ENCODE data around the gene TENM3. TPM values are rescaled to one million over a fixed set of nuclear protein-coding genes. Genes with fewer than 3 reads are reported as not detected.

The TENM3 gene
- total RNA-seq, 1 experiment from 2014 or later, result 71.0 TPM

GRCh38 chr4:182765987-182766856 is 523.0 kb downstream of the TENM3 start (continued):
- TF ChIP-seq ZSCAN18 (CRISPR knock-in tag; IDR thresholded peaks at IDR 0.05) (no peak), ERG (CRISPR knock-in tag; IDR thresholded peaks at IDR 0.05) (no peak), IRF1 (CRISPR knock-in tag; IDR thresholded peaks at IDR 0.05) (no peak), E2F5 (CRISPR knock-in tag; IDR thresholded peaks at IDR 0.05) (no peak)

GRCh38 chr4:182766857-182767250 is 523.7 kb downstream of the TENM3 start:
- no peaks in the 10 kb centered on the region for H3K27me3 Mint-ChIP-seq (ENCODE audit: low read depth)
- ATAC-seq, result no peak
- H3K27ac Mint-ChIP-seq, result peak overlapping the region; percentile 47
- no peak overlapping the region for H3K4me3 Mint-ChIP-seq
- peaks cover 35% of the 10 kb centered on the region for H3K4me1 Mint-ChIP-seq
- no peaks in the 10 kb centered on the region for H3K36me3 Mint-ChIP-seq
- no peak for TF ChIP-seq NFE2L1 (CRISPR knock-in tag; IDR thresholded peaks at IDR 0.05)
- TF ChIP-seq ARID4B (CRISPR knock-in tag; IDR thresholded peaks at IDR 0.05; ENCODE audit: borderline replicate concordance), result no peak
- TF ChIP-seq ATF2 (CRISPR knock-in tag; IDR thresholded peaks at IDR 0.05; ENCODE audit: borderline replicate concordance, low read depth), result no peak
- no peak for TF ChIP-seq JUN (CRISPR knock-in tag; IDR thresholded peaks at IDR 0.05)
- TF ChIP-seq CBFB (CRISPR knock-in tag; IDR thresholded peaks at IDR 0.05; ENCODE audit: low read depth), result no peak
- TF ChIP-seq RORB (CRISPR knock-in tag; IDR thresholded peaks at IDR 0.05), result no peak
- TF ChIP-seq HMGA2 (CRISPR knock-in tag; IDR thresholded peaks at IDR 0.05), result no peak
- no peak for TF ChIP-seq FOXP1 (CRISPR knock-in tag; IDR thresholded peaks at IDR 0.05; ENCODE audit: borderline replicate concordance)
- TF ChIP-seq ATF3 (CRISPR knock-in tag; conservative IDR thresholded peaks at IDR 0.05), result no peak
- no peak for TF ChIP-seq ETV6 (CRISPR knock-in tag; IDR thresholded peaks at IDR 0.05)
- no peak for TF ChIP-seq CREM (CRISPR knock-in tag; IDR thresholded peaks at IDR 0.05)
- TF ChIP-seq ZNF232 (CRISPR knock-in tag; IDR thresholded peaks at IDR 0.05), result no peak
- TF ChIP-seq KAT7 (CRISPR knock-in tag; IDR thresholded peaks at IDR 0.05; ENCODE audit: borderline replicate concordance), result no peak
- TF ChIP-seq ZBTB43 (CRISPR knock-in tag; IDR thresholded peaks at IDR 0.05), result no peak
- no peak for TF ChIP-seq GRHL2 (CRISPR knock-in tag; IDR thresholded peaks at IDR 0.05; ENCODE audit: insufficient replicate concordance, severe bottlenecking)
- no peak for TF ChIP-seq E2F5 (CRISPR knock-in tag; IDR thresholded peaks at IDR 0.05)
- no peak for TF ChIP-seq ZNF138 (CRISPR knock-in tag; conservative IDR thresholded peaks at IDR 0.05)
- no peaks in the 10 kb centered on the region for H3K9me3 Mint-ChIP-seq
- DNase-seq (ENCODE audit: low spot score), result no peak
- POLR2A ChIA-PET, result no interaction called here
- CTCF ChIA-PET, result no interaction called here
